GM21447 (cell line): Measurements from ENCODE around the gene MARVELD3.
"Not testable (repeated sequence)": the region's sequence is repeated elsewhere in the genome, so short reads cannot be mapped to it uniquely, and the experiment has no call there.

Source experiments
- ATAC-seq: cut with Tn5 transposase; IDR thresholded peaks from one replicate; pipeline ENCODE4 v1.9.1; 2021; ENCODE audit not compliant: unreplicated experiment

MARVELD3 gene

GRCh38 chr16:71670537-71670936 is 44.6 kb downstream of the MARVELD3 start:
- no peak for ATAC-seq

DNA sequence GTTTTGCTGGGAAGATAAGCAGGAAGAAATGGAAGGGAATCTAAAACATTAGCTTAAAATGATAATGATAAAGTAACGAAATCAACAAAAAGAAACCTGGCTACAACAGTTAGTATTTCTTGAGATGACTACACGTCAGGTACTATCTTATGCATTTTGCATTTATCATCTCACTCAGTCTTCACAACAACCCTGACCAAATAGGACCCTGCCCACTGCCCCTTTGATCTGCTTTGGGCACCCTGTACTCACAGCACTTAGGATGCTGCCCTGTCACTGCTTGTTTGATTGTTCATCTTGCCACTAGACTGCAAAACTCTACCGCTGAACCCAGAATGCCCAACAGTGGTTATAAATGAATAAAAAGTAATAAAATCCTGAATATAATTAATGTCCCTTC is 45.2 kb downstream of the MARVELD3 start:
- ATAC-seq = no peak

DNA sequence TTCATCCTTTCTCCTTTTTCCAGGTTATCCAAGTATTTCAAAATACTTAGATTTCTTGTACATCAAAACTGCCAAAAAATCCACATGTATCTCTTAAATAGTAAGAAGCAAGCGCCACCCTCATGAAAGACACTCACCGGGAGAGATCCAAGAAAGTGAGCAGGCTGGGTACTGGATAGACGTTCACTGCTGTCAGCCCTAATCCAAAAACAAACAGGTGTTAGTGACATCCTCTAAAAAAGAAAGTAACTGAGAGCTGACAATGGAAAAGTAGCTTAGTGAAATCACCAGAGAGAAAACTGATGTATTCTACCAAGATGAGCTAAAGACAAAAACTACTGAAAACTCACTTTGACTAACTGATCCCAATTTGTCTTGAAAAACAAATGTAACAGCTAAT is 46.1 kb downstream of the MARVELD3 start:
- ATAC-seq = no peak

GRCh38 chr16:71672803-71673581 is 47.0 kb downstream of the MARVELD3 start:
- ATAC-seq = no peak

- no peak for ATAC-seq
These were observed 47.6 kb downstream of the MARVELD3 start for GRCh38 chr16:71673582-71673973.

GRCh38 chr16:71674229-71674628 is 48.2 kb downstream of the MARVELD3 start:
- no peak for ATAC-seq

- ATAC-seq = no peak
These were observed 49.4 kb downstream of the MARVELD3 start for GRCh38 chr16:71675380-71675779.

DNA sequence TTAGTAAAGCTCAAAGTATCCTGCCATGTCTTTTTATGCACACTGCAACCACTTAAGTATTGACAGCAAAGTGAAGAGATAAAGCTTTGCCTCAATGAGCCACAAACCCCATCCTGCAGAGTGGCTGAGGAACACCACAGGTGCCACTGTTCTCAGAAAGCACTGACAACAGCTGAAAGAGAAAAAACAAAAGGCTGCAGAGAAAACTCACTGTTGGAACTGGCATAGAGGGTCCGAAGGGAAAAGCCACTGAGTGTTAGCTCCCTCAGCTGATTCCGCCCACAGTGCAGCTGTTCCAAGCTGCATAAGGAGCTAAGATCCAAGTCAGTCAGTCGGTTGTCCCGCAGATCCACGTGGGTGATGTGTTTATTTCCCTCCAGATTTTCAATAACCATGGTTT is 50.3 kb downstream of the MARVELD3 start:
- no peak for ATAC-seq

GRCh38 chr16:71681360-71681759 is 55.4 kb downstream of the MARVELD3 start:
- ATAC-seq = no peak

GRCh38 chr16:71684280-71684679 is 58.3 kb downstream of the MARVELD3 start:
- not testable (repeated sequence) for ATAC-seq
